Right cardiac atrium (tissue), 5 donors: ENCODE measurements around the gene MMP15. TPM values are rescaled to one million over a fixed set of nuclear protein-coding genes. Genes with fewer than 3 reads are reported as not detected.
"Not testable (repeated sequence)": the region's sequence is repeated elsewhere in the genome, so short reads cannot be mapped to it uniquely, and the experiment has no call there.

Experiments used
- ATAC-seq, 2 donors: fragments of 200-7000 bp; cut with Tn5 transposase; one replicate each; pipeline versions ENCODE4 v1.8.0 to v1.9.1; 2020; ENCODE audit warnings: moderate library complexity in 2 of 2, mild to moderate bottlenecking in 1 of 2
- DNase-seq, 3 donors: peaks; one replicate each; pipeline ENCODE4 v3.0.0-alpha.2; 2020
- H3K27ac ChIP-seq: one replicate; pipeline ENCODE4 v1.5.1; 2013; ENCODE audit warnings: mild to moderate bottlenecking, low read length, control low read depth, moderate library complexity
- H3K27me3 ChIP-seq: one replicate; pipeline ENCODE4 v1.6.1; 2013; ENCODE audit not compliant: control insufficient read depth, insufficient read depth
- H3K4me1 ChIP-seq: one replicate; pipeline ENCODE4 v1.6.1; 2013; ENCODE audit warnings: low read length; ENCODE audit not compliant: control insufficient read depth, insufficient read depth
- H3K4me3 ChIP-seq: one replicate; pipeline ENCODE4 v1.5.1; 2013; ENCODE audit warnings: low read length, control low read depth
- H3K9me3 ChIP-seq: one replicate; pipeline ENCODE4 v1.6.1; 2013; ENCODE audit warnings: low read length; ENCODE audit not compliant: control insufficient read depth
- WGBS: extraction: QIAGEN DNeasy Blood & Tissue Kit; methylation state at CpG from one replicate; pipeline ENCODE4 v1.1.7; 2013; 5-methylcytosine and 5-hydroxymethylcytosine counted together
- intact Hi-C, 4 donors: fragments of 100-400 bp; cut with DNase I; formaldehyde crosslinking; loops; one replicate each; pipeline versions ENCODE4 v1.11.0 to v1.14.0; 2022 to 2023
- polyA plus RNA-seq: library from polyadenylated mRNA; stranded (reverse); fragments of 200-250 nt; gene quantifications from one replicate; pipeline ENCODE4 v1.2.3, GENCODE V29; 2013
- total RNA-seq, 4 donors: library from RNA; stranded (reverse); fragmentation: NEBNext Ultra II Directional; extraction: Animal tissue kit (Norgen Biotek cat#: 25700); gene quantifications; one replicate each; pipeline ENCODE4 v1.2.1, GENCODE V29; 2021
- donor health status: healthy with polysubstance abuse.
- donor health status: DM: no; HTN: yes; CAD: no.
- donor health status: DM: no; HTN: no; CAD: no.
- donor health status: DM: no; HTN: yes; CAD: no; lungs with severe emphysema.
- donor health status: DM: yes; HTN: yes; CAD: no.

Gene MMP15
- total and polyA plus RNA-seq, 5 donors = 41.2 to 72.6 (median 61.0) TPM

DNA sequence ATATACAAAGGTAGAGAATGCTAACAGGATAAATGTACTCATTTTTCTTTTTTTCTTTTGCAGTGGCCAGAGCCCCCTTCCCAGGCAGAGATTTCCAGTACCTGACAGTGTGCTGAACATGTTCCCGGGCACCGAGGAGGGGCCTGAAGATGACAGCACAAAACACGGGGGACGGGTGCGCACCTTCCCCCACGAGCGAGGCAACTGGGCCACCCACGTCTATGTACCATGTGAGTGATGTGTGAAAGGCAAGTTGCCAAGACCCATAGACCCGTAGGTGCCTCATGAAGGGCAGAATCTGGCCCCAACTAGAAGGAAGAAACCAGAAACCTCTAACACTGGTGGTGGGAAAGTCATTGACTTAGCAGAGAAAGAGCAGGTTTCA is 23.1 kb upstream of the MMP15 start:
- no peaks in the 10 kb centered on the region for H3K4me1 ChIP-seq
- ATAC-seq = no peak
- no peaks in the 10 kb centered on the region for H3K9me3 ChIP-seq

DNA sequence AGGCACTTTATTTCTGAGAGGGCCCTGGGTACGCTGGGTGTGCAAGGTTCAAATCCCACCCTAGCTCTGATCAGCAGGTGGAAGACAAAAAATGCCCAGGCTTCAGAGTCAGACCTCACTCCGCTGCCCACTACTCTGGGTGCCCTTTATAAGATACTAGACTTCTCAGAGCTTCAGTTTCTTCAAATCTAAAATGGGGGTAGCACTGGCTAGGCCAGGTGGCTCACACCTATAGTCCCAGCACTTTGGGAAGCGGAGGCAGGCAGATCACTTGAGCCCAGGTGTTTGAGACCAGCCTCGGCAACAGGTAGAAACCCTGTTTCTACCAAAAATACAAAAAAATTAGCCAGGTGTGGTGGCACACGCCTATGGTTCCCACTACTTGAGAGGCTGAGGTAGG is 22.6 kb upstream of the MMP15 start:
- Histone ChIP-seq H3K4me1 (no peaks in the 10 kb centered on the region), H3K27ac (no peak overlapping the region), H3K27me3 (no peaks in the 10 kb centered on the region), H3K4me3 (no peak overlapping the region), H3K9me3 (no peaks in the 10 kb centered on the region)
- no peak for DNase-seq
- 95% methylated on average over 5 of the region's 5 CpGs for WGBS
- no peak for ATAC-seq
- intact Hi-C loops = loop anchor here in 3 of 4 donors (5.0 to 10.0 kb wide), 4 partner anchors 101 to 428 kb away; no protein-coding TSS in a partner anchor

More for the DNA sequence above, 23.1 kb upstream of the MMP15 start:
- no peak overlapping the region for H3K4me3 ChIP-seq
- no peak overlapping the region for H3K27ac ChIP-seq
- DNase-seq = no peak
- H3K27me3 ChIP-seq = no peaks in the 10 kb centered on the region
- WGBS = 79% methylated on average over 9 of the region's 9 CpGs
- intact Hi-C loops = loop anchor here in 3 of 4 donors (5.0 to 10.0 kb wide), 4 partner anchors 100 to 428 kb away; no protein-coding TSS in a partner anchor

DNA sequence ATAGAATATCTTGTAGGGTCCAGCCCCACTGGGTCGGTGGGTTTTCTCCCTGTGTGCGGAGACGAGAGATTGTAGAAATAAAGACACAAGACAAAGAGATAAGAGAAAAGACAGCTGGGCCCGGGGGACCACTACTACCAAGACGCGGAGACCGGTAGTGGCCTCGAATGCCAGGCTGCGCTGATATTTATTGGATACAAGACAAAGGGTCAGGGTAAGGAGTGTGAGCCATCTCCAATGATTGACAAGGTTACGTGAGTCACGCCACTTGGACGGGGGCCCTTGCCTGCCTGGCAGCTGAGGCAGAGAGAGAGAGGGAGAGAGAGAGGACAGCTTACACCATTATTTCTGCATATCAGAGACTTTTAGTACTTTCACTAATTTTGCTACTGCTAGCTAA is 20.8 kb upstream of the MMP15 start:
- not testable (repeated sequence) for H3K27ac ChIP-seq, H3K4me1 ChIP-seq, ATAC-seq, H3K4me3 ChIP-seq, H3K9me3 ChIP-seq, H3K27me3 ChIP-seq
- 67% methylated on average over 12 of the region's 12 CpGs for WGBS
- peak; percentile 73 to 82 (median 75) for DNase-seq
- intact Hi-C loops = loop anchor here (1.0 to 10.0 kb wide), 5 partner anchors 102 to 430 kb away; no protein-coding TSS in a partner anchor

DNA sequence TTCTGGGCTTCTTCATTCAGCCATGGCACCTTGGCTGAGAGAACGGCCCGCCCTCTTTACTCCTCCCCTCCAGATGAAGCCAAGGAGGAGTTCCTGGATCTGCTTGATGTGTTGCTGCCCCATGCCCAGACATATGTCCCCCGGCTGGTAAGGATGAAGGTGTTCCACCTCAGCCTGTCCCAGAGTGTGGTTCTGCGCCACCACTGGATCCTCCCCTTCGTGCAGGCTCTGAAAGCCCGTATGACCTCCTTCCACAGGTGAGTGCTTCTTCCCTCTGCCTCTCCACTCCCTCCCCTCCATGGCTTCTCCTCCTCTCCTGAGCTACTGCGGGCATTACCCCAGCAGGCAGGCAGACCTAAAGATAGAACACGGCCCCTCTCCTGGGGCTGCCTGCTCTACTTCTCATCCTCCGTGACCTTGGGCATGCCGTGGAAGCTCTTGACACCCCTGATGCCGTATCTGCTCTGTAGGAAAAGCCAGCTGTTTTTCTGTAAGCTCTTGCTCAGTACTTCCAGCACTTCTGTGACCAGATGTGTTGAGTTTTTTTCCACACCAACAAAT is 15.6 kb upstream of the MMP15 start:
- Histone ChIP-seq H3K4me3 (no peak overlapping the region), H3K27me3 (no peaks in the 10 kb centered on the region), H3K4me1 (peaks cover 2% of the 10 kb centered on the region), H3K9me3 (no peaks in the 10 kb centered on the region), H3K27ac (peak overlapping the region; percentile 39)
- ATAC-seq (peak; percentile 46 to 52), DNase-seq (peak in 1 of 3 donors; percentile 25)
- 75% methylated on average over 11 of the region's 11 CpGs for WGBS
- intact Hi-C loops = loop anchor here in 1 of 4 donors (10.0 kb wide), 2 partner anchors 255 to 435 kb away; no protein-coding TSS in a partner anchor

DNA sequence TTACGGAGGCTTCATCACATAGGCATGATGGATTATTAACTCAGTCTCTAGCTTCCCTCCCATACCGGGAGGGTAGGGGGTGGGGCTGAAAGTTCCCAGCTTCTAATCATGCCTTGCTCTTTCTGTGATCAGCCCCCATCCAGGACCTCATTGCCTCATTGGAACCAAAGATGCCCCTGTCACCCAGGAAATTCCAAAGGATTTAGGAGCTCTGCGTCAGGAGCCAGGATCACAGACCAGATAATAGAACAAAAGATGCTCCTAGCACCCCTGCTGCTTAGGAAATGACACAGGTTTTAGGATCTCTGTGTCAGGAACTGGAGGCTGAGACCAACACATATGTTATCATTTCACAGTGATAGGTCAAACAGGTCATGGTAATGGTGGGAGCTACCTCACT is 14.7 kb upstream of the MMP15 start:
- intact Hi-C loops = no loop called here
- Histone ChIP-seq H3K27me3 (no peaks in the 10 kb centered on the region), H3K27ac (no peak overlapping the region), H3K9me3 (no peaks in the 10 kb centered on the region), H3K4me3 (no peak overlapping the region), H3K4me1 (peaks cover 2% of the 10 kb centered on the region)
- no peak for ATAC-seq
- 67% methylated on average over 3 of the region's 3 CpGs for WGBS
- DNase-seq = no peak

DNA sequence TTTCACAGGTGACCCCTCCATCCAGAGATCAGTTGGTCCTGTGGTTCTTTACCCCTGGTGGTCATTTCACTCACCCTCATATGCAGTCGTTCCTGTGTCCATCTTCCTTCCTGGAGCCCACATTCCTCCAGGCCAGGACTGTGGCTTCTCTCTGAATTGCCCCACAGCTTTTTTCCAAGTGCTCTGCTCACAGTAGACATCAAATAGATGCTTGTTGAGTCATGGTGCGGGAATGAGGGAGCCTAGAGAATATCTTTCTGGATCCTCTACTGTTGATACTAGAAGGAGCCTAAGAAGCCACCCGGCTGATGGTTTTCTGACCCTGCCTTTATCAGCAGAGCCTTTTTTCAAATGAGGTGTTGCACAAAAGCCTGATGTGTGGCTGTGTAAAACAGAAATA is 13.9 kb upstream of the MMP15 start:
- 77% methylated on average over 3 of the region's 3 CpGs for WGBS
- intact Hi-C loops = no loop called here
- Histone ChIP-seq H3K27me3 (no peaks in the 10 kb centered on the region), H3K27ac (no peak overlapping the region), H3K4me3 (no peak overlapping the region), H3K9me3 (no peaks in the 10 kb centered on the region), H3K4me1 (peaks cover 2% of the 10 kb centered on the region)
- no peak for DNase-seq
- no peak for ATAC-seq

DNA sequence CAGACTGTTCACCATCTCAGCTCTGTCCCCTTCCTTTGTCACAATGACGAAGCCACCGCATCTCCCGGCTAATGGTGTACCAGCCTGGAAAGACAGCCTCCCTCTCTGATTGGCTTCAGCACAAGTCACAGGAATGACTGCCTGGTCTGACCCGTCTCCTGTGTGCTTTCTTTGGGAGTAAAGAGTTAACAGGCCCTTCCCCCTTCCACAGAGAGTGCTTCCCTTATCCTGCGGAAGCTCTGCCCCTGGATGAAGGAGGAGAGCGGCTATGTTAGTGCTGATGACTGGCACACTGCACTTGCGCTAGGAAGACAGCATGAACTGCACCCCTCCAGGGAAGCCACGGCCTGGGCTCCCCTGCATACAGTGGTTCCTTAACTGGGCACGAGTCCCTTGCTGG is 13.1 kb upstream of the MMP15 start:
- DNase-seq (peak in 1 of 3 donors; percentile 13), ATAC-seq (no peak)
- intact Hi-C loops = no loop called here
- WGBS = 61% methylated on average over 9 of the region's 9 CpGs
- H3K27ac ChIP-seq = no peak overlapping the region
- no peaks in the 10 kb centered on the region for H3K27me3 ChIP-seq
- H3K4me3 ChIP-seq = no peak overlapping the region
- H3K9me3 ChIP-seq = no peaks in the 10 kb centered on the region
- H3K4me1 ChIP-seq = peaks cover 2% of the 10 kb centered on the region

DNA sequence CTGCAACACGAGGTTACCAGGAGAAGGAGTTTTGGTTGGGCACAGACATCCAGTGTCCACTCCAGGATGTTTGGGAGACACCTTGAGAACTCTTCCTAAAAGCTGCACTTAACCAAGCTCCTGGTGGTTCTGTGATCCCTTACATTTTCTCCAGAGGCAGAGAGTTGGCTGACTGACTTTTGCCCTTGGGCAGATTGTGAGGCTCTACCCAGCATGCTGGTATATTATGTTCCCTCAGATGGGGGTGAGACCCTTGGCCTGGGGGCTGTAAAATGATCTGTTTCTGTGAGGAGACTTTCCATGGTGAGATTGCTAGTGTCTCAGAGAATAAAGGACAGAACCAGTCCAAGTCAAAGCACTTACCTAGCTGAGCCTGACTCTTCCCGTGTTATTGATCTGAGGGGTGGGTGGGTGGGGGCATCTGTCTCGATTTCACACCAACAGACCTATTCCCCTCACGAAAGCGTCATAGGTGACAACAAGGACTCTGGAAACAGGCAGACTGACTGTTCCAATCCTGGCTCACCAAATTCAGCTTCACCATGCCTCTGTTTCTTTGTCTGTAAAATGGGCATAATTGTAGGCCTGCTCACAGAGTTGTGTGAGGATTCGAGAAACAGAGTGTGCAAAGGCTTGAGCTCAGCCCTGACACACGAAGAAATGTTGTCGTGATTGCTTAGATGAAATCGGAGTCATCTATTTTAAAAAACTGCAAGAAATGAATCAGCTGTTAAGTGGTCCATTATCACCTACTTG is 12.2 kb upstream of the MMP15 start:
- intact Hi-C loops = no loop called here
- peaks cover 2% of the 10 kb centered on the region for H3K4me1 ChIP-seq
- no peak for ATAC-seq
- no peak for DNase-seq
- no peak overlapping the region for H3K4me3 ChIP-seq
- H3K27me3 ChIP-seq = no peaks in the 10 kb centered on the region
- H3K27ac ChIP-seq = no peak overlapping the region
- 87% methylated on average over 9 of the region's 9 CpGs for WGBS
- H3K9me3 ChIP-seq = no peaks in the 10 kb centered on the region

DNA sequence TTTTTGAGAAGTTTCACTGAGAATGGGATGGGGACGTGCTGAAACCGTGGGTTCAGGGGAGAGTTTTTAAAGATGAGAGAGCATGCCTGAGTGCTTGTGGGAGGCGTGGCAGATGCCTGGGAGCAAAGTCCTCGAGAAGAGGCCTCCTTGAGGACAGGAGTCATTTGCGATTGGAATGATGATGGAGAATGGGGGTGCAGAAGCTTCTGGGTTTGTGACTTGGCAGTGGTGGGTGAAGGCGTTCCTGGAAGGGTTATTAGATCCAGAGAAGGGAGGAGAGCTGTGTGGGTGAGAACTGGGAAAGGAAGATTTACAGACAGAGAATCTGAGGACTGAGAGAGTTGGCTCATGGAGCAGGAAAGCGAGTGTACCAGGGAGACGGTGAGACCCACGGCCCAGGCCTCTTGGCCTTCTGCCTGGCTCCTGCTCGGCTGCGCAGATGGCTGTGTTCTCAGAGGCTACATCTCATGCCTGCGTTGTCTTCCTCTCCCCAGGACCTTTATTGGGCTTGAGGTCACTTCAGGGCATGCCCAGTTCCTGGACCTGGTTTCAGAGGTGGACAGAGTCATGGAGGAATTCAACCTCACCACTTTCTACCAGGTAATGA is 8.6 kb upstream of the MMP15 start:
- intact Hi-C loops = no loop called here
- Histone ChIP-seq H3K4me1 (no peaks in the 10 kb centered on the region), H3K27me3 (no peaks in the 10 kb centered on the region), H3K27ac (no peak overlapping the region), H3K4me3 (no peak overlapping the region), H3K9me3 (no peaks in the 10 kb centered on the region)
- ATAC-seq (no peak), DNase-seq (peak in 1 of 3 donors; percentile 21)
- WGBS = 69% methylated on average over 12 of the region's 12 CpGs

DNA sequence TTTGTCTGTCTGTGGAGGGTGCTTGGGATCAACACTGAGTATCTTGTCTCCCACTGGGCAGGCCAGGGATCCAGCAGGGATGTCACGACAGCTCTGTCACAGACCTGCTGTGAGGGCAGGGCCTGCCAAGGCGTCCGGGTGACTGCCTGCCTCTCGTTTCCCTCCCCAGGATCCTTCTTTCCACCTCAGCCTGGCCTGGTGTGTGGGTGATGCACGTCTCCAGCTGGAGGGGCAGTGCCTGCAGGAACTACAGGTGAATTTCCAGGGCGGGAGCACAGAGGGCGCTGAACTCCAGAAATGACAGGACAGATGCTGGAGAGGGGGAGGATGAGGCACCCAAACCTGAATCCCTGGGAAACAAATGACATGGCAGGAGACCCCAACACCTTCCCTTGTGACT is 6.8 kb upstream of the MMP15 start:
- H3K4me3 ChIP-seq = no peak overlapping the region
- intact Hi-C loops = no loop called here
- ATAC-seq (no peak), DNase-seq (peak in 1 of 3 donors; percentile 28)
- no peak overlapping the region for H3K27ac ChIP-seq
- peaks cover 2% of the 10 kb centered on the region for H3K4me1 ChIP-seq
- WGBS = 80% methylated on average over 7 of the region's 7 CpGs
- H3K27me3 ChIP-seq = no peaks in the 10 kb centered on the region
- no peaks in the 10 kb centered on the region for H3K9me3 ChIP-seq
